GM21367 (cell line): ENCODE data around the gene PDE4D.
"Not testable (repeated sequence)": the region's sequence is repeated elsewhere in the genome, so short reads cannot be mapped to it uniquely, and the experiment has no call there.

ENCODE experiments used
- ATAC-seq: cut with Tn5 transposase; IDR thresholded peaks from one replicate; pipeline ENCODE4 v1.9.1; 2021; ENCODE audit not compliant: unreplicated experiment

PDE4D gene

DNA sequence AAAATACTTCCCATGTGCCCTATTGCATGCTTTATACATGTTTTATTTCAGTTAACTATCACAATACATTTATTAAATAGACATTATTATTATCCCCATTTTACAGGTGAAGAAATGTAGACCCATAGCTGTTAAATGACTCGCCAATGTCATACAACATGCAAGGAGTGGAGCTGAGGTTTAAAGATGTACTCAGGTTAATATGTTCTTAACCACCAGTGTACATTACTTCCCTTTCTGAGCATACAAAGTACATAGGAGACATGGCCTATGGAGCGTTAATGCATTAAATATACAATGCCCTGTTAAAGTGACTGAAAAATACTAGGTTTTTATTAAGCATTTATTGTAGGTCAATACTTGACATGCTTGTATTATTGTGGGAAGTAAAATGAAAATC, 407.0 kb downstream of the PDE4D start:
- ATAC-seq, result no peak

DNA sequence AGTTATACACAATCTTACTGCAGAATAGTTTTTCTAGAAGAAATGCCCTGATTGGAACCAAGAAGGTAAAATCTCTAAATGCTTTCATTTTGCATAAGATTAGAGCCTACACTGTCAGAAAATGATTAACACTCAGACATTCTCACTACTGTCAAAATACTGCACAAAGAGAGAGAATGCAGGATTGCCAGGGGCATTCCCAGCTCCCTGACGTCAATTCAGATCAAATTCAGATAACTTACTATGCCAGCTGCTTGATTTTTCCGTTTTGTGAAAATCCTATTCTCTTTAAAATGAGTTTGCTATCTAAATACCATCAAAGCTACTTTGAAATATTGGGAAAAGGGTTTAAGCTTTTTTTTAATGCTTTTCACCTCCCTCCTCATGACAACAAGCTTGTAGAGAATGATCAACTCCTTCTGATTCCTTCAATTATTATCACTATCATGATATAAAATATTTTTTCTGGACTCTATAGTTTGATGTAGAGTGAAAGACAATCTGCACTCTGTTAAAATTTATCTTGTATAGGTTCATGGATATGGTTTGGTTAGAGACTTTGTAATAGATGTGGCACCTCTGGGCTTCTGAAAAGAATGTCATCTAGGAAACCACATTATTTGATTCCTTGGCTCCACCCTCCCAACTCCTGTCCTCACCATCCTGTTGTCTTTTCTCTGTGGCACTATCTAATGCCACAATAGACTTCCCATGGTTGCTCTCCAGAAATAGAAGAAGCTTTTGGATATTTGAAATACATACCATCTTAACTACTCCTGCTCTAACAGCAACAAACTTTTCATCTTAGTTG, 407.7 kb downstream of the PDE4D start:
- ATAC-seq, result no peak

DNA sequence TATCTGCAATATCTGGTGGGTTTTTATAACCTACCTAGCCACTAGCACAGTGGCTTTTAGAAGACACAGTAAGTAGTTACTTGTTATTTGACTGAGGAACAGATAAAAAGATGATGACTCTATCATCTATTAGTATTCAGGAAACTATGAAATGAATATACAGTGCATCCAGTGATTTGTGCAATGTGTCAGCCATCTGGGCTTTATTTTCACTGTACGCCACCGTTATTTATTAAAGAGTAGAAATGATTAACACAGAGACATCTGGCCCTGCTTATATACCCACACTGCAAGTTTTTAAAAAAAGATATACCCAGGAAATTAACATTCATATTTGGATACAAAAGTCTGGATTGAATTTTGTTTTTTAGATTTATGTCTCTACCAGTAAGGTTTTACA, 408.4 kb downstream of the PDE4D start:
- ATAC-seq, result no peak

DNA sequence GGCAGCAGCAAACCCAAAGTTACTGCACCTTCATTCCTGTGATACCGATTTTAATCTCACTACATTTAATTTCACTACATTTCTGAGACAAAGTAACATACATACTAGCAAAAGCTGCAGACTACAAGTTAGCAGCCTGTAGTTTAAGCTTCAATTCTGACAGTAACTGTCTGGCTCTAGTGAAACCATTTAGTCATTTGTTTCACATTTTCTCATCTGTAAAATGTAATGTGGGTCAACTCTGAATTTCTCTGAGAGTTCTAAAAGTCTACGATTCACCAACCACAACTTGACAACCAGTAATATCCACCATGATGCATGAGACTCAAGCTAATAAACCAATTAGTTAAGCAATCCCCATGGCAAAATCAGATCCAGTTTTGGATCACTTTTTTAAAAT, 408.9 kb downstream of the PDE4D start:
- no peak for ATAC-seq

DNA sequence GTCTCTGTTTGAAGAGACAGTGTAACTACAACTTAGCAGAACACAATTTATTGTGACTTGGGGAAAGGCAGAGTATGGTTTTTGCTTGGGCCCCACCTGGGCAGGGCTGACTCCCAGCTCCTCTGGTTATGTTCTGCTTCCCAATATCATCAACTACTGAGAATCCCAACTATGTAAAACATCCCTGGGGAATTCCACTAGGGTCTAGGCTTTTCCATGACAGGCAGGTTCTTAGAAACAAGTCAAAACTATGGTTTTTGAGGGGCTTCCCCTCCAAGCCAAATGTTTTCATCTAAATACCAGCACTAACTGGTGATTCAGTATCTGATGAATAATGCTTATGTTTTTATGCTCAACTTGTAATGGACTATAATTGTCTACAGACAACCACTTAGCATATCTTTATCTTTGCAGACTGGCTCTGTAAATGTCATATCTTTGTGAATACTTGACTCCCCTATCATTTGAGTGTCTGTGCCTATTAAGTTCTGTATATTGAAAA, 409.5 kb downstream of the PDE4D start:
- no peak for ATAC-seq

DNA sequence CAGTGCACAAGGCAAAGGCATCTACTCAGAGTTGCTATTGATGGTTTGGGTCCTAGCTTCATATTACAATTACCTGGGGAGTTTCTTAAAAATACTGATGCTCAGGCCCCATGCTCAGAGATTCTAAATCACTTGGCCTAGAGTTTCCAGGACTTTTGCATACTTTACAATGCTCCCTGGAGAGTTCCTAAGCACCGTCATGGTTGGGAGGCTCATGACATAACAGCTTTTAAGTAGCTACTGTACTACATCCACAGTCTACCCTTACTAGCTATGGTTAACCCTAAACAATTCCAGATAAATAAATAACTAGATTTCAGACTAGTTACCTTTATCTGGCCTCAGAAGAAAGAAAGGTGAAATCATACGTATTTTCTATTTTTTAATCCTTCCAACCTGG, 414.4 kb downstream of the PDE4D start:
- no peak for ATAC-seq

DNA sequence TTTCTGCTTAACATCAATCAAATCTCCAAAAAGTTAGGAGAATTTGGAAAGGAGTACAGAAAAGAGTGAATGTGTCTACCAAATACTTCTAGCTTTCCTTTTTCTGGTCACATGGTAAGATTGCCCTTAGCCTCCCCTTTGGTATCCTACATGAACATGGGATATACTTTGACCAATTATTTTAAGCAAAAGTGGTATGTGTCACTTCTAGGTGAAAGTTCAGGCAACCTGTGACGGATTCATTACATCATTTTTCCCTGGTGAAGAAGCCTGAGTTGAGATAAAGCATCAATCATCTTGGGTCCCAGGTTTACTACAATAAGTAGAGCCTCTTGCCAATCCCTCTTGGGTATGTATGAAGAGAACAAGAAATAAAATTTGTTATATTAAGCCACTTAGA, 419.2 kb downstream of the PDE4D start:
- no peak for ATAC-seq

DNA sequence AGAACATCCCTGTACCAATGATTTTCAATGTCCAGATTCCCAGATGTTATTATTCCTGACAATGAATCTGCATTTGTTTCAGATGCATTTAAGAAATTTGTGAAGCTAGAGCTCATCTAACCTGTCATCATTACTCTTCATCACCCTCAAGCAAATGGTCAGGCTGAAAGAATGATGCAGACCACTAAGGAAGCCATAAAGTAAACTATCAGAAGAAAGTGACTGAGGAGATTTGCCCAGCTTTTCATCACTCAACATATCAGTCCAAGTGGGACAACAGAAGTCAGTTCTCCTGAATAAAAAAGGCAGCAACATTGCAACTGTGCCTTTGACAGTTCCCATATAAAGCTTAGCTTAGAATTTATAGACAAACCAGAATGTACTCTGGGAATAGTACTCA, 419.9 kb downstream of the PDE4D start:
- ATAC-seq, result no peak

DNA sequence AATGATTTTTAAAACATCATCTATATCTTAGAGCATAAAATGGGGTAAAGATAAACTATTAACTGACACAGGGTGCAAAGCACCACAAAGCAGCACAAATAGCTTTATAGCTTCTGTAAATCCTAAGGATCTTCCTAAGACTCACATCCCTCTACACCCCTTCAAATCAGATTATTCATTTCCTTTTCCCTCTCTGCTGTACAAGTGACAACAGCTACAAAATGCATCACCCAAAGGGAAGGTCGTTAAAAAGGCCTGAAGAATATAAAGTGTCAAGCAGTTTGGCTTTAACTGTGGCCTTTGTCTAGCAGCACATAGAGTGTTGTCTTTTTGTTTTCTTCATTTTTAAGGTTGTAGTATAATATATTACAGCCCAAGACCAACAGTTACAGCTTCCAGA, 422.1 kb downstream of the PDE4D start:
- ATAC-seq, result no peak

DNA sequence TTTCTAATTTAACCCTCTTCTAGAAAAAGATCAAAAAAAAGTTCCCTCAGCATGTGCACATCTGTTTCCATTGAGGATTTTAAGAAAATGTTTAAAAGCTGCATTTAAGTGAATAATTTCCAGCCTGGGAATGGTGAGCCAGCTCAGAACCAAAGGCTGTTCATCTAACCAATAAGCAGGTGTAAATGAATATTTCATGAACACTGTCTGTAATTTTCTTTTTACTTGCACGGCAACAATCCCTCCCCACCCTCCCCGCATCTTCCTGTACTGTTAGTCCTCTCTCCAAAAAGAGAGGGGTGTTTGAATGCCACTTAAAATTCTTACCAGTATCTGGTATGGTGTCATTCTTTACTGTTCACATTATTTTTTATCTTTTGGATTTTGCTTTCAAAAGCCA, 425.6 kb downstream of the PDE4D start:
- no peak for ATAC-seq

DNA sequence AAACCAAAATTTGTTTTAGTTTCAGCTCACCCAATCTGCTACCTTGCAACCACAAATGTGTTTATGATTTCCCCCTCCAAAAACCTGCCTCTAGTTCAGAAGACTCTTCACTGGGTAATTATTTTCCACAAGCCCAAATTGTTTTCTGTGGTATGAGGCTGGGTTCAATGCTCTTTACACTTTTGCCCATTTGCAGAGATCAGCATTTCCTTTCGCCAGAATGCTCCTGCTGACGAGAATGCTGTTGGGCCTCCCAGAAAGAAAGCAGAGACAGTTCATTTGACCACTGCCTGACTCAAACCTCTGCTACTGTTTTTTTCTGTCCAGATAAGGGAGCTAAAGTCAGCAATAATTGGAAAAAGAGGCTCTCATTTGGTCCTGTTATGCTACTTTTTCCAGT, 427.3 kb downstream of the PDE4D start:
- no peak for ATAC-seq

DNA sequence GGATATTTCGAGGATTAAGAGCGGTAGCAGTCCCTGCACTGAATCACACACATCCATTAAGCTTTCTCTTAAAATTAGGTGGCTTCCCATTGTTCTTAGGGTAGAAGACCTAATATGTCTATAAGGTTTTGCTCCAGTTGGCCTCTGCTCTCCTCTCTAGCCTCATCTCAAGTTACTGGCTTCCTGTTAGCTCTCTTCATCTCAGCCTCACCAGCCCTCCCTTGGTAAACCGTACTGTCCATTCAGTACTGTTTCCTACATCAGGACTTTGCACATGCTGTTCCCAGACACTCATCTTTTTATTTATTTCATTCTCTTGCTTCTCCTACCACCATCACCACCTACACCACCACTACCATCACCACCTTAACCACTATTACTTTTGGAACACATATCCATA, 428.6 kb downstream of the PDE4D start:
- no peak for ATAC-seq

DNA sequence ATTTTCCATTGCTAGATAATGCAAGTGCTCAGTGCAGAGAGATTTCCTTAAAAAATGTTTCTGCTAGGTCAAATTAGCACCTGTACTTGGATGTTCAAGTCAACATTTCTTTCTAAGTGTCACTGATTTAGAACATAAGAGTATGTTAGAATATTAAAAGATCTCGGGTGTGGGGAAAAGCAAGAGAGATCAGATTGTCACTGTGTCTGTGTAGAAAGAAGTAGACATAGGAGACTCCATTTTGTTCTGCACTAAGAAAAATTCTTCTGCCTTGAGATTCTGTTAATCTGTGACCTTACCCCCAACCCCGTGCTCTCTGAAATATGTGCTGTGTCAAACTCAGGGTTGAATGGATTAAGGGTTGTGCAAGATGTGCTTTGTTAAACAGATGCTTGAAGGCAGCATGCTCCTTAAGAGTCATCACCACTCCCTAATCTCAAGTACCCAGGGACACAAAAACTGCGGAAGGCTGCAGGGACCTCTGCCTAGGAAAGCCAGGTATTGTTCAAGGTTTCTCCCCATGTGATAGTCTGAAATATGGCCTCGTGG, 429.8 kb downstream of the PDE4D start:
- ATAC-seq, result not testable (repeated sequence)

DNA sequence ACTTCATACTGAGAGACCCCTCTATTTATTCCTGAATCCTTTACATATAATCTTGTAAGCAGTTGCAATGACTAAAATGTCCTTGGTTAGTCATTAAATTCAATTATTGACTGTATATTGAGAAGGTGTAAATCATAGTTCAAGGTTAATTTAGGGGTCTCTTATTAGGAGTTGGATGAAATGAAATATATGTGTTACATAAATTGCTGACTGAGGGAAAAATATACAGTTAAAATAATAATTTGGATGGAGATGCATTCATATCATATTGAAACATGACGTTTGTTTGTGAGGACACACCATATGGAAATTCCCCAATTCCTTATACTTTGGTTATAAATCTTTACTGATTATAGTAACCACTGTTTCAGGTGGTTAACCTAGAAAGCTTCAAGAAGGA, 430.6 kb downstream of the PDE4D start:
- no peak for ATAC-seq

DNA sequence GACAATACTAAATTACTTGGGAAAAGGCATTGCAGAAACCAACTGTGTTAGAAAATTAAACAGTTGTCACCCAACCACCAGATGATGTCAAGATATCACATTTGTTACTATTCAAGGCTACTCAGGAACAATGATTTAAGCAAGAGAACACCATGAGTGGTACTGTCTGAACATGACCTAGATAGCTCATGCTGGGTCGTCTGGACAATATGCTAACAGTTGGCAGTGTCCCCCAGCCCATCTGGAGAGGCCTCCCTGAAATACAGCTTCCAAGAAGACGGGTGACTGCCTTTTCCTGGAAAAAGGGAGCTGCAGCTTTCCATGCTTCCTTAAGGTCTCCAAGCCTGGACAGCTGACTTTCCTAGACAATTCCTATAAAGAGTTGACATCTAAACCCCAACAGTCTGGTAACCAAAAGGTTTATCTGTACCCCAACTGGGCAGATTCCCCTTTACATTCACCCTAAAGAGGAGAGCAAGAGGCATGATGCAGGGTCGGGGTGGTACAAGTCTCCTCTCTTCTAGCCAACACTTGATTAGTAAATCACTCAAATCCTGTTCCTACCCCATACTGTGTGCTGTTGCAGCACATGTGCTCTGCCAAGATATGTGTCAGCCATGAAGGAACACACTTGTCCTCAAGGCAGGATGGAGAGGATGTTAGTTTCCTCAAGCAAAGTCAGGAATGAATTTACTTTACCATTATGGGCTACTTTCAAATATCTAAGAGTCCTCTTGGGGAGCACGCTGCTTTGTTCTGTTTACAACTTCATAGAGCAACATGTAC, 433.0 kb downstream of the PDE4D start:
- ATAC-seq, result no peak

DNA sequence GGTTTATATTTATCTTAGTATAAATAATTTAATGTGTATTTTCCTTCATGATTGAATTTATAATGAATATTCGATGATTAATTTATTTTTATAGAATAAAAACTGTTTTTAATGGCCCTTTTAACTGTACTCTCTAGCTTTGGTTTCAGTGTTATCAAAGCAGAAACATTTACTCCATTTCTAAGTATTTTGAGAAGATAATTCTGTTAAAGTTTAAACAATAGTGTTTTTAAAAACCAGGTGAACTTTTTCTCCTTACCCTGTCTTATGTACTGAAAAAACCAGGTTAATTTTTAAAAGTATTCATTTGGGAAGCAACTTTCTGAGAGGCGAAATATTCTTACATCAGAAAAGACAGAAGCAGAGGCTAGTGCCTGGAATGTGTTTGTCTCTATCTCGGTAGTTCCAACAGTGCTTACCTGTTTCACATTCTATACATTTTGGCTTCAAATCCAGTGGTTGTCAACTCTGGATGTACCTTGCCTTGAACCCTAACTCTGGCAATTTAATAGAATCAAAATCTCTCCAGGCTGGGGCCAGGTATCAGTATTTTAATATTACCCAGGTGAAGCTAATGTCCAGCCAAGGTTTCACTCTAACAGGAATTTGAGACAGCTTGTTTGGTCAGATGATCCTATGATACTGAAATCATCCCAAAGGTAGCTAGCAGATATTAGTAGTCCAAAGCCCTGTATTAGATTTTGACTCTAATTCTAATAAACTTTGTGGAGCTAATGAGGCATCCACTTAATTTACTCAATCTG, 434.4 kb downstream of the PDE4D start:
- ATAC-seq, result no peak

DNA sequence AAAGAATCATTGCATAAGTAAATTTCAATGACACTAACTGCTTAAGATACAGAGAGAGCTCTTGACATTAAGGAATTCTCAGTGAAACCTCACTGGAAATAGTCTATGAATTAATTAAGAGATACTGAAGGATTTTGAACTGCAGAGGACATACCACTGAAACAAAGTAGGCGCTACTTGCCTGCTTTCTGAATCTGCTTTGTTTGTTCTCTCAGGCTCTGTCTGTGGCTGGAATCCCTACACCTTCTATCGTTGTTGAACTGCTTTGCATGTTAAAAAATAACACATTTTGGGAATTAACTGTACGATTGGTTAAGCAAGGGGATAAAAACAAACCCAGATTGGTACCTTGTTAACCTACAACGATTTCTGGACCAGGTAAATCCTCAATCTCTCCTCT, 435.2 kb downstream of the PDE4D start:
- no peak for ATAC-seq

DNA sequence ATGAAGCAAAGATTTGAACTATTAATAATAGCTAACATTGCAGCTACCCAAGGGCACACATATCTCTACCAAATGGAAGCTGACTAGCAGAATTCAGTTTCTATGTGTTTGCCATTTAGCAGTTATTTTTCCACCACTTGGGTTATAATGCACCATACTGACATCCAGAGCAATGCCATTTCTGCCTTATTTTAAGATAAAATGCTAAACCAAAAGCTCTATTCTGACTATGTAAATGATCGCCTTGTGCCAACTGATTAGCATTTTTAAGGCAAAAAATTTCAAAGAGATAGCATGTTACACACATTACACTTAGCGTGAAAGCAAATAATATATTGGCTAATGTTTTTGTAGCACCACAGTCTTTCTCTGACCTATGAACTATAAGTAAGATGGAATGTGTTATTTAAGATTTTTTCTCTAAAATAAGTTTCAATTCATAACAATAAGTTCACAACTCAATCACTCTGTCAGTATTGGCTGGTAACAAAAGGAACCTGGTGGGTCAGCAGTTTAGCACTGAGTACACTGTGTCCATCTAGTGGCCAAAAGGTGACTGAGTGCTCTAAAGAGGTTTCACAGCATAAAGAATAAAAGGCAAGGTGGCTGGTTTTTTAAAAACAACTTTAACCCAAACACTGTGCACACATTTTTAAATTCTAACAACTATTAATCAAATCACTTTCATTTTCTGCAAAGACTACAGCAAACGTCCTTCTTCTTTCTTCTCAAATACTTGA, 443.5 kb downstream of the PDE4D start:
- ATAC-seq, result no peak

DNA sequence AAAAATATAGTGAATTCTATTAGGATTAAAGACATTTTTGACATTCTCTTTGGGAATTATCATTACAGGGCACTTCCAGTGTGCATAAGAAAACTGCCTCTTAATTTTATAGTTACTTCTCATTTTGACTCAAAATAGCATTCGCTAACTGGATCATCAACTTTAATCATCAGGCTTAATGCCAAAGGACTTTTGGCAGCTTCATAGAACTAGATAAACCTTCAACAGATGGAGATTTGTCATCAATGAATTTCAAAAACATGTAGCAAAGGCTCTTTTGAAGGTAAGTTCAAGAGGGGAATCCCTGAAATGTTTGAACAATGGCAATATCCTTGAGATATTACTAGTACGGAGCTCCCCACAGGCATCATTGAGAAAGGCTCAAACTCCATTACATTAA, 447.2 kb downstream of the PDE4D start:
- no peak for ATAC-seq

DNA sequence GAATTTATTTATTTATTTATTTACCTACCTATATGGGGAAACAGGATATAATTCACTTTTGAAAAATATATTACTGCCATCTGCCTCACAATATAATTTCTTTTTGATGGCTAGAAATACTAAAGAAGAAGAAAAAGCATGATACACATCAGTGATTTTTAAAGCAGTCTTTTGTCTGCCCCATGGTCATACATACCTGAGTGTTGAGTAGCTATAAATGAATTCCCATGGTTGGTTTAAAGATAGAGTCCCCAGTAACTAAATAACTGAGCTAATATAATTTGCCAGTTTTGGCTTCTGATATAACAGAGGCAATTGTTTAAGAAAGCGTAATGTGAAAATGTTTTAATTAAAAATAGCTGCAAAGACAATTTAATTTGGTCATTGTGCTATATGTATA, 447.8 kb downstream of the PDE4D start:
- no peak for ATAC-seq

DNA sequence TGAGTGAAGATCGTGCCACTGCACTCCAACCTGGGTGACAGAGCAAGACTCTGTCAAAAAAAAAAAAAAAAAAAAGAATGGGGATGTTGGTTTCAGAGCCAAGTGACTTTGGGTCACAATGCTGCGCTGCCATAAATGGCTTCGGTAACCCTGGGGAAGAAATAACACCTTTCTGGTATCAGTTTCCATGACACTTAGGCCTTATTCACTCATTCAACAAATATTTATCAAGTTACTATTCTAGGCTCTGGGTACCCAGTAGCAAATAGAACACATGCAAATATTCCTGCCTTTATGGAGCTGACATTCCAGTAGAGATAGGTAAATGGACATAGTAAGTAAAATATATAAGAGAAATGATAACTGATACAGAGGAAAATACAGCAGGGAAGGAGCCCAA, 454.2 kb downstream of the PDE4D start:
- ATAC-seq, result no peak
